ENCODE results near the gene CAMK1D.

- TF ChIP-seq POLR2AphosphoS5 (IDR thresholded peaks at IDR 0.05): no peak
- no peak for TF ChIP-seq CTCF (IDR thresholded peaks at IDR 0.05)
- TF ChIP-seq POLR2A (IDR thresholded peaks at IDR 0.05): no peak
Observed at GRCh38 chr10:12577610-12578009, 228.3 kb downstream of the CAMK1D start.

Measured in breast epithelium (tissue), 3 donors.